ENCODE results near the gene RHOD.

DNA sequence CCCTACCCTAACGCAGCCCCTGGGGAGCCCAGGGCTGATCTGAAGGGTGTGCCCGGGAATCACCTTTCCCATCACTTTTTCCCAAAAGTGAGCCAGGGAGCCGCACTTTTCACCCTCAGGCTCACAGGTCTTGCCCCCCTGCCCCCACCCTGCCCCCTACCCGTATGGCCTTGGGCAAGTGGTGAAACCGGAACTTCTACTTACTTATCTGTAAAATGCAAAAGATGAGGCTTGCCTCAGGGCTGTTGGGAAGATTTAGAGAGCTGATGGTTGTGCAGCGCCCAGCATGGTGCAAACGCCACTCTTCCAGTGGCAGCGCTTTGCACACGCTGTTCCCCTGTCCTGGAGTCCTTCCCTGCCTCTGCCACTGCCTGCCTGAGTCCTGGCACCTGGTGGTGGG, 25.7 kb upstream of the RHOD start:
- TF ChIP-seq, protein P1, sequence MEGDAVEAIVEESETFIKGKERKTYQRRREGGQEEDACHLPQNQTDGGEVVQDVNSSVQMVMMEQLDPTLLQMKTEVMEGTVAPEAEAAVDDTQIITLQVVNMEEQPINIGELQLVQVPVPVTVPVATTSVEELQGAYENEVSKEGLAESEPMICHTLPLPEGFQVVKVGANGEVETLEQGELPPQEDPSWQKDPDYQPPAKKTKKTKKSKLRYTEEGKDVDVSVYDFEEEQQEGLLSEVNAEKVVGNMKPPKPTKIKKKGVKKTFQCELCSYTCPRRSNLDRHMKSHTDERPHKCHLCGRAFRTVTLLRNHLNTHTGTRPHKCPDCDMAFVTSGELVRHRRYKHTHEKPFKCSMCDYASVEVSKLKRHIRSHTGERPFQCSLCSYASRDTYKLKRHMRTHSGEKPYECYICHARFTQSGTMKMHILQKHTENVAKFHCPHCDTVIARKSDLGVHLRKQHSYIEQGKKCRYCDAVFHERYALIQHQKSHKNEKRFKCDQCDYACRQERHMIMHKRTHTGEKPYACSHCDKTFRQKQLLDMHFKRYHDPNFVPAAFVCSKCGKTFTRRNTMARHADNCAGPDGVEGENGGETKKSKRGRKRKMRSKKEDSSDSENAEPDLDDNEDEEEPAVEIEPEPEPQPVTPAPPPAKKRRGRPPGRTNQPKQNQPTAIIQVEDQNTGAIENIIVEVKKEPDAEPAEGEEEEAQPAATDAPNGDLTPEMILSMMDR (IDR thresholded peaks at IDR 0.05; ENCODE audit: insufficient read depth, low read length, poor library complexity, severe bottlenecking): no peak
- no peak for TF ChIP-seq EZH2phosphoT487 (conservative IDR thresholded peaks at IDR 0.05; ENCODE audit: low read length)

Data from SU-DHL-6 (cell line).